OCI-LY7 (cell line): ENCODE measurements around the gene BCL11A. TPM values are rescaled to one million over a fixed set of nuclear protein-coding genes. Genes with fewer than 3 reads are reported as not detected.
A peak's percentile ranks its signal among the peaks of the same experiment; 100 is the strongest.

Experiments used
- BruUV-seq: library from RNA; stranded (reverse); fragments of 400-500 nt; replicated peaks from 2 replicates; lab custom pipeline; 2021; lab: Mats Ljungman, UMichigan
- CTCF ChIA-PET: fragments of 300-600 bp; sonication (Branson Sonifier 250); formaldehyde crosslinking; loops from one replicate; lab custom pipeline; 2022; ENCODE audit warnings: antibody characterized with exemption; ENCODE audit not compliant: unreplicated experiment; lab: Charles Lee
- POLR2A ChIA-PET: fragments of 300-600 bp; sonication (Branson Sonifier 250); formaldehyde crosslinking; loops from one replicate; lab custom pipeline; 2022; ENCODE audit warnings: antibody characterized with exemption; lab: Charles Lee
- DNase-seq: peaks from one replicate; pipeline ENCODE4 v3.0.0-alpha.2; 2015; ENCODE audit warnings: low spot score
- H2AFZ ChIP-seq: fragments of 200-600 bp; sonication (generic), shearing (Covaris generic); 2 replicates; pipeline ENCODE4 v1.6.1; 2014; ENCODE audit warnings: mild to moderate bottlenecking, antibody characterized with exemption, low read length, moderate library complexity
- H3K27ac ChIP-seq: fragments of 200-600 bp; sonication (generic); 2 replicates; pipeline ENCODE4 v1.5.1; 2014; ENCODE audit warnings: mixed run types, low read depth, mild to moderate bottlenecking, moderate library complexity, low read length, inconsistent platforms; ENCODE audit not compliant: poor library complexity, severe bottlenecking
- H3K36me3 ChIP-seq: fragments of 200-600 bp; sonication (generic); 2 replicates; pipeline ENCODE4 v1.6.1; 2014; ENCODE audit warnings: mild to moderate bottlenecking, antibody characterized with exemption, low read length, moderate library complexity, mixed read lengths; ENCODE audit not compliant: insufficient read depth
- H3K4me1 ChIP-seq: fragments of 200-600 bp; sonication (generic); 2 replicates; pipeline ENCODE4 v1.5.1; 2014; ENCODE audit warnings: mild to moderate bottlenecking, low read length; ENCODE audit not compliant: insufficient read depth, poor library complexity, severe bottlenecking
- H3K4me2 ChIP-seq: fragments of 200-600 bp; sonication (generic); 2 replicates; pipeline ENCODE4 v1.6.1; 2014; ENCODE audit warnings: mild to moderate bottlenecking, low read length
- H3K4me3 ChIP-seq: fragments of 200-600 bp; sonication (generic); 2 replicates; pipeline ENCODE4 v1.5.1; 2014; ENCODE audit warnings: mild to moderate bottlenecking, low read depth, low read length; ENCODE audit not compliant: poor library complexity, severe bottlenecking
- H3K79me2 ChIP-seq: fragments of 200-600 bp; sonication (generic); 2 replicates; pipeline ENCODE4 v1.6.1; 2016; ENCODE audit warnings: low read depth, mild to moderate bottlenecking, low read length, moderate library complexity, mixed read lengths; ENCODE audit not compliant: insufficient read depth
- H3K9me2 ChIP-seq: fragments of 200-600 bp; sonication (generic); 2 replicates; pipeline ENCODE4 v1.6.1; 2016; ENCODE audit warnings: mild to moderate bottlenecking, low read length, mixed read lengths; ENCODE audit not compliant: insufficient read depth
- H3K9me3 ChIP-seq: fragments of 200-600 bp; sonication (generic); 2 replicates; pipeline ENCODE4 v1.6.1; 2014; ENCODE audit warnings: mild to moderate bottlenecking, mixed run types, low read length, mixed read lengths
- H4K20me1 ChIP-seq: fragments of 200-600 bp; sonication (generic); 2 replicates; pipeline ENCODE4 v1.6.1; 2014; ENCODE audit warnings: mild to moderate bottlenecking, antibody characterized with exemption, low read length, moderate library complexity, mixed read lengths; ENCODE audit not compliant: insufficient read depth
- CTCF ChIP-seq: fragments of 200-600 bp; sonication (generic); conservative IDR thresholded peaks from 2 replicates; pipeline ENCODE4 v1.5.1; 2014; ENCODE audit warnings: mild to moderate bottlenecking, antibody characterized with exemption, low read length, moderate library complexity, mixed read lengths
- EZH2phosphoT487 ChIP-seq: fragments of 200-600 bp; sonication (generic); IDR thresholded peaks from 2 replicates; pipeline ENCODE4 v1.6.1; 2018; ENCODE audit warnings: low read depth, borderline replicate concordance, mild to moderate bottlenecking, mixed run types, antibody characterized with exemption, low read length, moderate library complexity, mixed read lengths
- intact Hi-C: fragments of 100-400 bp; cut with micrococcal nuclease; formaldehyde crosslinking; loops from one replicate; pipeline ENCODE4 v1.10.0; 2022; ENCODE audit not compliant: unreplicated experiment
- total RNA-seq, 2 experiments: library from RNA; depleted of rRNA in 1 of 2; stranded (reverse); fragments of >200 nt in 1 of 2; shearing (Covaris generic) in 1 of 2; gene quantifications; 2 replicates each; pipeline ENCODE4 v1.2.3, GENCODE V29; 2014 to 2022

BCL11A gene
- total RNA-seq, 2 experiments from 2014 or later: 64.3 to 167 TPM

- Histone ChIP-seq H3K4me1 (peaks cover 75% of the 10 kb centered on the region), H3K79me2 (peaks cover 100% of the 10 kb centered on the region), H3K27ac (no peak overlapping the region), H2AFZ (no peak overlapping the region), H3K36me3 (peaks cover 99% of the 10 kb centered on the region), H3K4me2 (no peak overlapping the region), H4K20me1 (peaks cover 65% of the 10 kb centered on the region; the same call in 1 of the 2 replicates), H3K9me3 (no peaks in the 10 kb centered on the region), H3K4me3 (no peak overlapping the region), H3K9me2 (no peaks in the 10 kb centered on the region)
- TF ChIP-seq CTCF (no peak), EZH2phosphoT487 (no peak)
- CTCF ChIA-PET: no interaction called here
- intact Hi-C loops: no loop called here
- DNase-seq: no peak
- POLR2A ChIA-PET: interaction anchor here (0.7 to 2.5 kb wide), 3 partner anchors 9 to 15 kb away, joined by 3 to 9 read pairs (median 4); no protein-coding TSS in a partner anchor
- BruUV-seq: no TSS peak
Observed at GRCh38 chr2:60538101-60538500, 15.4 kb downstream of the BCL11A start.

DNA sequence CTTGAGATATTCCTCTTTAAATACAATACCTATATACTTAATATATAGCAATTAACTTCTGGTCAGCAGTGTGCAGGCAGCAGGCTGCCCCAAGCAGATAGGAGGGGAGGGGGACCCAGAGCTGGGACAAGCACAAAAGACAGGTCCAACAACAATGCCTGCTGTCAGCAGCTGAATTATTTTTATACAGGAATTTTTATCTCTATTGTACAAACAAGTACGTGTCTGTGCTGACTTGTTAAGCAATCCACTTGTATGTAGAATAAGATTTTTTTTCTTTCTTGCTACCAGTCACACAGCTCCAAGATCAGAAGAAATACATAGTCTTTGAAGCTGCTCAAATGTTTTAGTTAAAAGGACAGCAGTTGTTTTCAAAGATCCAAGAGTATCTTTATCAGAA is 16.7 kb downstream of the BCL11A start:
- H3K4me1 ChIP-seq: peaks cover 75% of the 10 kb centered on the region
- no peaks in the 10 kb centered on the region for H3K9me2 ChIP-seq
- ChIA-PET POLR2A (interaction anchor here (1.0 to 3.2 kb wide), 3 partner anchors 8 to 96 kb away, joined by 3 to 18 read pairs (median 9); no protein-coding TSS in a partner anchor), CTCF (no interaction called here)
- H3K79me2 ChIP-seq: peaks cover 100% of the 10 kb centered on the region
- no peak for TF ChIP-seq CTCF
- TF ChIP-seq EZH2phosphoT487: no peak
- H3K4me2 ChIP-seq: no peak overlapping the region
- no TSS peak for BruUV-seq
- no peak overlapping the region for H3K27ac ChIP-seq
- H4K20me1 ChIP-seq: peaks cover 68% of the 10 kb centered on the region
- no peak for DNase-seq
- intact Hi-C loops: no loop called here
- no peaks in the 10 kb centered on the region for H3K9me3 ChIP-seq
- no peak overlapping the region for H2AFZ ChIP-seq
- peaks cover 100% of the 10 kb centered on the region for H3K36me3 ChIP-seq
- no peak overlapping the region for H3K4me3 ChIP-seq

DNA sequence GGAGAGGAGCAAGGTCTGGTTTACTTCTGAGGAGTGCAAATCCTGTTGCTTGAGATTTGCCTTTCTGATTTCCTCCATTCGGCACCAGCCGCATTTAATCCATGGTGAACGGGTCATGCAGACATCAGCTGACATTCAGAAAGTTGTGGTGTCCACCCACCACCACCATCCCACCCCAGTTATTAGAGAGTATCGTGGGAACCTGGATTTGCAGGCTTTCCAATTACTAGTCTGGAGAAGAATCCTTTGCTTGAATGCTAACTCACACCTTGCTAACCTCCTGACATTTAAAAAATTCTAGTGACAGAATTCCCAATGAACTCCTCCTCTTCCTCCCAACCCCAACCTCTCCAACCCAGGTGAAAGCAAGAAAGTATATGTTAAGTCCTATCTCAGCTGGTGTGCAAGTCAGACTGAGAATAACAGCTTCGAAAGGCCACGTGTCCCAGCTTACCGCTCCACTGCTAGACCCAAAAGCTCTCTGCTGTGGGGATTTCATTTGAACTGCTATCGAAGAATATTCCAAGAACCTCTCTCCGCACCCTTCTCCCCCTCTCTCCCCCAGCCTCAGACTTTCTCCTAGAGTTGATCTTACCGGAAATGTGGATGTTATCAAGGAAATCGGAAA is 17.7 kb downstream of the BCL11A start:
- no TSS peak for BruUV-seq
- H3K4me2 ChIP-seq: peak overlapping the region; percentile 43
- peaks cover 100% of the 10 kb centered on the region for H3K79me2 ChIP-seq
- no peak overlapping the region for H3K4me3 ChIP-seq
- H3K9me2 ChIP-seq: no peaks in the 10 kb centered on the region
- peaks cover 94% of the 10 kb centered on the region for H3K36me3 ChIP-seq
- ChIA-PET CTCF (no interaction called here), POLR2A (interaction anchor here (0.6 to 3.2 kb wide), 6 partner anchors 9 to 1951 kb away, joined by 3 to 18 read pairs (median 6); no protein-coding TSS in a partner anchor)
- H3K9me3 ChIP-seq: no peaks in the 10 kb centered on the region
- peaks cover 75% of the 10 kb centered on the region for H3K4me1 ChIP-seq
- TF ChIP-seq CTCF: no peak
- TF ChIP-seq EZH2phosphoT487: no peak
- intact Hi-C loops: no loop called here
- no peak overlapping the region for H2AFZ ChIP-seq
- no peak overlapping the region for H3K27ac ChIP-seq
- peaks cover 66% of the 10 kb centered on the region for H4K20me1 ChIP-seq
- DNase-seq: no peak
